Heart right ventricle (tissue), 16 donors: ENCODE data around the gene ZNF229. TPM values are rescaled to one million over a fixed set of nuclear protein-coding genes. Genes with fewer than 3 reads are reported as not detected.
"Not testable (repeated sequence)": the region's sequence is repeated elsewhere in the genome, so short reads cannot be mapped to it uniquely, and the experiment has no call there.

Source experiments
- ATAC-seq, 8 donors: fragments of 200-7000 bp; cut with Tn5 transposase; one replicate each; pipeline ENCODE4 v1.9.1; 2020; ENCODE audit warnings: mild to moderate bottlenecking in 8 of 8, moderate library complexity in 8 of 8, moderate number of reproducible peaks in 1 of 8
- DNase-seq, 2 donors: peaks; one replicate each; pipeline ENCODE4 v3.0.0-alpha.2; 2020
- H3K27ac ChIP-seq, 10 donors: fragments of 200-600 bp; sonication (generic) in 2 of 10; one replicate each; pipeline versions ENCODE4 v1.5.0 to v1.8.0; 2020 to 2022; ENCODE audit warnings: mild to moderate bottlenecking in 3 of 10
- H3K27me3 ChIP-seq, 7 donors: fragments of 200-600 bp; one replicate each; pipeline ENCODE4 v1.8.0; 2021 to 2022; ENCODE audit warnings: mild to moderate bottlenecking in 2 of 7
- H3K36me3 ChIP-seq, 9 donors: fragments of 200-600 bp; sonication (generic) in 1 of 9; one replicate each; pipeline versions ENCODE4 v1.5.0 to v1.8.0; 2020 to 2022; ENCODE audit warnings: mild to moderate bottlenecking in 2 of 9
- H3K4me1 ChIP-seq, 9 donors: fragments of 200-600 bp; sonication (generic) in 1 of 9; one replicate each; pipeline versions ENCODE4 v1.5.0 to v1.8.0; 2020 to 2022; ENCODE audit warnings: mild to moderate bottlenecking in 4 of 9
- H3K4me3 ChIP-seq, 10 donors: fragments of 200-600 bp; sonication (generic) in 2 of 10; one replicate each; pipeline versions ENCODE4 v1.5.0 to v1.8.0; 2020 to 2022; ENCODE audit warnings: mild to moderate bottlenecking in 7 of 10, moderate library complexity in 2 of 10
- H3K9me3 ChIP-seq, 11 donors: fragments of 200-600 bp in 10 of 11; sonication (generic) in 2 of 11; one replicate each; pipeline versions ENCODE4 v1.5.0 to v1.8.0; 2013 to 2022; ENCODE audit warnings: mild to moderate bottlenecking in 2 of 11, control low read depth in 1 of 11, moderate library complexity in 1 of 11
- CTCF ChIP-seq, 9 donors: fragments of 200-600 bp; sonication (generic) in 2 of 9; IDR thresholded peaks; one replicate each; pipeline versions ENCODE4 v1.5.0 to v1.8.0; 2021 to 2022; ENCODE audit warnings: antibody characterized with exemption in 9 of 9, mild to moderate bottlenecking in 5 of 9, moderate library complexity in 1 of 9
- WGBS, 2 donors: extraction: QIAGEN DNeasy Blood & Tissue Kit; methylation state at CpG; one replicate each; pipeline ENCODE4 v1.1.7; 2013; ENCODE audit warnings: inconsistent platforms in 1 of 2; 5-methylcytosine and 5-hydroxymethylcytosine counted together
- intact Hi-C, 10 donors: fragments of 100-400 bp; cut with DNase I; formaldehyde crosslinking; loops; one replicate each; pipeline versions ENCODE4 v1.11.1 to v1.14.2; 2022
- long read RNA-seq, 3 donors: library from polyadenylated mRNA; unstranded; transcript quantifications; one replicate each; pipeline ENCODE4 v2.0.0, GENCODE V29; 2020 to 2021
- polyA plus RNA-seq, 2 donors: library from polyadenylated mRNA; stranded (reverse); fragments of 200-250 nt; gene quantifications; one replicate each; pipeline ENCODE4 v1.2.3, GENCODE V29; 2013
- total RNA-seq, 10 donors: library from RNA; stranded (reverse); fragmentation: NEBNext Ultra II Directional in 3 of 10; extraction: Animal tissue kit (Norgen Biotek cat#: 25700) in 3 of 10; gene quantifications; one replicate each; pipeline versions ENCODE4 v1.2.1 to v1.2.4, GENCODE V29; 2021 to 2023
- donor health status: Arrhythmogenic right ventricular cardiomyopathy.
- donor health status: ischemic (EF 13 %, LVEDD 7.1; RV severe dilation, severe dysfunction).
- donor health status: healthy with polysubstance abuse.
- donor health status: DM: no; HTN: yes; CAD: no.
- donor health status: DM: no; HTN: no; CAD: no.
- donor health status: ischemic (EF 25% LVEDD 6.9; RV normal size, moderate dysfunction).
- donor health status: ischemic (EF 25% LVEDD 5.7; RV mildly dilated, moderate dysfunction).
- donor health status: healthy.
- donor health status: DM: yes; HTN: yes; CAD: no.
- donor health status: Ischemic cardiomyopathy.
- donor health status: ischemic (EF 35%, LVEDD 5.7; RV mildly dilated, moderate dysfunction).
- donor health status: nonischemic (EF 11% LVEDD 7.7; RV severe dilation, severe dysfunction).
- donor health status: DM: yes; HTN: yes; CAD: no.
- donor health status: PGD.
- donor health status: ischemic (EF 29% LVEDD 5.4; RV normal size, mild dysfunction).
- donor health status: nonischemic (EF 23%, LVEDD 6.1; RV moderate dilation, normal function).

ZNF229 gene
- 10 to 100 TPM in 1 of 10 donors, 1 to 10 TPM in 9; 5.4 to 11.4 (median 6.9) TPM for total RNA-seq
- 1 to 10 TPM; 2.4 to 2.6 TPM for polyA plus RNA-seq
- long read RNA-seq, donor 1, full-length matches to known transcripts, result 7 of 8 reads
- long read RNA-seq, donor 1, partial matches to known transcripts, result 0 of 8 reads
- long read RNA-seq, donor 1, other reads (novel, unspliced or antisense), result 1 of 8 reads
- long read RNA-seq, donor 2, full-length matches to known transcripts, result 4 of 6 reads
- long read RNA-seq, donor 2, partial matches to known transcripts, result 0 of 6 reads
- long read RNA-seq, donor 2, other reads (novel, unspliced or antisense), result 2 of 6 reads
- long read RNA-seq, donor 3, full-length matches to known transcripts, result 3 of 8 reads
- long read RNA-seq, donor 3, partial matches to known transcripts, result 0 of 8 reads
- long read RNA-seq, donor 3, other reads (novel, unspliced or antisense), result 5 of 8 reads

- H3K9me3 ChIP-seq, result peaks cover 0 to 94% (median 24%) of the 10 kb centered on the region in 11 donors
- DNase-seq (peak; percentile 86 to 91), ATAC-seq (peak; percentile 97 to 99 (median 98))
- intact Hi-C loops, result no loop called here
- no peaks in the 10 kb centered on the region for H3K27me3 ChIP-seq
- no peak for TF ChIP-seq CTCF (IDR thresholded peaks at IDR 0.05)
- peaks cover 0 to 44% (median 10%) of the 10 kb centered on the region in 9 donors for H3K36me3 ChIP-seq
- H3K27ac ChIP-seq, result peak within 1 kb of the TSS in 9 of 10 donors; percentile 27 to 71 (median 37)
- WGBS, 2 donors, result 1 to 2% methylated on average over 45 of the region's 45 CpGs
- H3K4me3 ChIP-seq, result peak within 1 kb of the TSS; percentile 62 to 85 (median 68)
- H3K4me1 ChIP-seq, result peaks cover 0 to 17% (median 12%) of the 10 kb centered on the region in 9 donors
Measured at GRCh38 chr19:44447916-44448674, at the start of gene ZNF229. ZNF229 (minus strand) TSS chr19:44448472; CDS start chr19:44442847, 5,625 bp downstream.

GRCh38 chr19:44496711-44497110 lies 48.4 kb upstream of the ZNF229 start:
- no peak for DNase-seq
- intact Hi-C loops, result no loop called here
- Histone ChIP-seq H3K27ac (no peak overlapping the region), H3K27me3 (no peaks in the 10 kb centered on the region), H3K4me1 (peaks cover 7 to 19% (median 15%) of the 10 kb centered on the region in 9 donors), H3K36me3 (peaks cover 3 to 65% (median 57%) of the 10 kb centered on the region in 9 donors), H3K9me3 (peaks cover 0 to 77% (median 56%) of the 10 kb centered on the region in 11 donors), H3K4me3 (no peak overlapping the region)
- WGBS, 2 donors, result 97 to 98% methylated on average over 1 of the region's 1 CpG
- ATAC-seq, result no peak
- no peak for TF ChIP-seq CTCF (IDR thresholded peaks at IDR 0.05)

GRCh38 chr19:44476559-44477408 lies 28.5 kb upstream of the ZNF229 start:
- ATAC-seq (no peak), DNase-seq (no peak)
- Histone ChIP-seq H3K27me3 (no peaks in the 10 kb centered on the region), H3K36me3 (peaks cover 26 to 93% (median 72%) of the 10 kb centered on the region in 9 donors), H3K4me1 (no peaks in the 10 kb centered on the region), H3K4me3 (no peak overlapping the region), H3K27ac (no peak overlapping the region), H3K9me3 (peaks cover 9 to 100% (median 100%) of the 10 kb centered on the region in 11 donors)
- intact Hi-C loops, result no loop called here
- 96 to 98% methylated on average over 7 of the region's 7 CpGs for WGBS, 2 donors
- TF ChIP-seq CTCF (IDR thresholded peaks at IDR 0.05), result no peak

GRCh38 chr19:44468730-44469129 lies 20.5 kb upstream of the ZNF229 start:
- DNase-seq, H3K4me3 ChIP-seq, H3K27me3 ChIP-seq, H3K27ac ChIP-seq, intact Hi-C loops, ATAC-seq, H3K4me1 ChIP-seq: not testable (repeated sequence)
- WGBS, 2 donors, result 67 to 74% methylated on average over 5 of the region's 5 CpGs
- Histone ChIP-seq H3K9me3 (peaks cover 3 to 99% (median 84%) of the 10 kb centered on the region in 11 donors), H3K36me3 (peaks cover 0 to 15% (median 0%) of the 10 kb centered on the region in 9 donors)

- H3K27me3 ChIP-seq, DNase-seq, H3K36me3 ChIP-seq, H3K4me3 ChIP-seq, ATAC-seq, H3K27ac ChIP-seq, intact Hi-C loops, H3K4me1 ChIP-seq: not testable (repeated sequence)
- 46 to 47% methylated on average over 3 of the region's 3 CpGs for WGBS, 2 donors
- peaks cover 0 to 84% (median 43%) of the 10 kb centered on the region in 11 donors for H3K9me3 ChIP-seq
Measured at GRCh38 chr19:44462600-44463286, 14.5 kb upstream of the ZNF229 start.

- H3K27me3 ChIP-seq, H3K36me3 ChIP-seq, H3K4me1 ChIP-seq, DNase-seq, H3K27ac ChIP-seq, intact Hi-C loops, ATAC-seq, H3K4me3 ChIP-seq: not testable (repeated sequence)
- H3K9me3 ChIP-seq, result peaks cover 0 to 82% (median 11%) of the 10 kb centered on the region in 11 donors
- WGBS, 2 donors, result 84 to 85% methylated on average over 11 to 12 of the region's 13 CpGs
Measured at GRCh38 chr19:44456016-44456415, 7.7 kb upstream of the ZNF229 start.
